HepG2 (cell line): ENCODE measurements around the gene PRKG1.

Experiments used
- GABPA ChIP-seq, 2 experiments: IDR thresholded peaks; 2 replicates each; pipeline ENCODE4 v1.6.1; 2011 to 2016; ENCODE audit warnings: low read depth in 2 of 2, low read length in 1 of 2, missing biosample characterization in 1 of 2, missing genetic modification characterization in 1 of 2
- GABPB1 ChIP-seq: IDR thresholded peaks from 2 replicates; pipeline ENCODE4 v1.6.1; 2016; ENCODE audit warnings: mild to moderate bottlenecking, missing genetic modification reagents, moderate library complexity, missing compliant biosample characterization
- KDM5A ChIP-seq: fragments of 200-600 bp; sonication (generic); IDR thresholded peaks from 2 replicates; pipeline ENCODE4 v1.7.0; 2018; ENCODE audit warnings: antibody characterized with exemption, mild to moderate bottlenecking, low read length, borderline replicate concordance
- PBX2 ChIP-seq: IDR thresholded peaks from 2 replicates; pipeline ENCODE4 v1.6.1; 2016; ENCODE audit warnings: control low read depth
- ZNF75D ChIP-seq: sonication (generic); formaldehyde crosslinking; IDR thresholded peaks from 2 replicates; pipeline ENCODE4 v1.8.1; 2023; ENCODE audit warnings: missing genetic modification reagents, mild to moderate bottlenecking, borderline replicate concordance
- ZNF788 ChIP-seq: sonication (generic); formaldehyde crosslinking; IDR thresholded peaks from 2 replicates; pipeline ENCODE4 v1.5.0; 2020; ENCODE audit warnings: mild to moderate bottlenecking, missing genetic modification reagents, borderline replicate concordance
- TF ChIP-seq, protein P1 (sequence below), 2 experiments: IDR thresholded peaks; 2 replicates each; pipeline ENCODE4 v1.6.1; 2011 to 2012; ENCODE audit warnings: low read length in 2 of 2, borderline replicate concordance in 1 of 2, low read depth in 1 of 2, mild to moderate bottlenecking in 1 of 2, moderate library complexity in 1 of 2

DNA sequence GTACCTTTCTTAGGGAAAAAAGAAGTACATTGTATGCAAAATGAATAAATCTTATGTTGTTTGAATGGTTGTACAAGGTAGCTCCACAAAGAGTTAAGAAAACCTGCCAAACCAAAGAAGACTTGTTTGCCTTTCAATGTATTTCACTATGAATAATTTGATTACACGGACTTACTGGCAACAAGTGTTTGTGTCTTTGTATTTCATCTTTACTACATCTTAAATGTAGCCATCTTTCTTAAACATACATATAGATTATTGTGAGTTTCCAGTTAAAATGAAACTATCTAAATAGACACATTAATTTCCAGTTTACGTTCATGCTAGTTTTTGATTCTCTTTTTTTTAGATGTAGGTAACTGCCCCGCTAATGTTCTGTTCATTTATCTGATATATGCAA lies 2.8 kb downstream of the PRKG1 start:
- TF ChIP-seq KDM5A, result no peak
- TF ChIP-seq GABPA (IDR thresholded peaks at IDR 0.05; ENCODE audit: low read depth, low read length), result no peak
- TF ChIP-seq GABPA (CRISPR knock-in tag; IDR thresholded peaks at IDR 0.05; ENCODE audit: low read depth), result no peak
- TF ChIP-seq ZNF75D (CRISPR knock-in tag), result no peak
- TF ChIP-seq, protein P1, sequence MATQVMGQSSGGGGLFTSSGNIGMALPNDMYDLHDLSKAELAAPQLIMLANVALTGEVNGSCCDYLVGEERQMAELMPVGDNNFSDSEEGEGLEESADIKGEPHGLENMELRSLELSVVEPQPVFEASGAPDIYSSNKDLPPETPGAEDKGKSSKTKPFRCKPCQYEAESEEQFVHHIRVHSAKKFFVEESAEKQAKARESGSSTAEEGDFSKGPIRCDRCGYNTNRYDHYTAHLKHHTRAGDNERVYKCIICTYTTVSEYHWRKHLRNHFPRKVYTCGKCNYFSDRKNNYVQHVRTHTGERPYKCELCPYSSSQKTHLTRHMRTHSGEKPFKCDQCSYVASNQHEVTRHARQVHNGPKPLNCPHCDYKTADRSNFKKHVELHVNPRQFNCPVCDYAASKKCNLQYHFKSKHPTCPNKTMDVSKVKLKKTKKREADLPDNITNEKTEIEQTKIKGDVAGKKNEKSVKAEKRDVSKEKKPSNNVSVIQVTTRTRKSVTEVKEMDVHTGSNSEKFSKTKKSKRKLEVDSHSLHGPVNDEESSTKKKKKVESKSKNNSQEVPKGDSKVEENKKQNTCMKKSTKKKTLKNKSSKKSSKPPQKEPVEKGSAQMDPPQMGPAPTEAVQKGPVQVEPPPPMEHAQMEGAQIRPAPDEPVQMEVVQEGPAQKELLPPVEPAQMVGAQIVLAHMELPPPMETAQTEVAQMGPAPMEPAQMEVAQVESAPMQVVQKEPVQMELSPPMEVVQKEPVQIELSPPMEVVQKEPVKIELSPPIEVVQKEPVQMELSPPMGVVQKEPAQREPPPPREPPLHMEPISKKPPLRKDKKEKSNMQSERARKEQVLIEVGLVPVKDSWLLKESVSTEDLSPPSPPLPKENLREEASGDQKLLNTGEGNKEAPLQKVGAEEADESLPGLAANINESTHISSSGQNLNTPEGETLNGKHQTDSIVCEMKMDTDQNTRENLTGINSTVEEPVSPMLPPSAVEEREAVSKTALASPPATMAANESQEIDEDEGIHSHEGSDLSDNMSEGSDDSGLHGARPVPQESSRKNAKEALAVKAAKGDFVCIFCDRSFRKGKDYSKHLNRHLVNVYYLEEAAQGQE (IDR thresholded peaks at IDR 0.05; ENCODE audit: borderline replicate concordance in 1 of 2, low read depth in 1 of 2, low read length in 2 of 2), result no peak
- TF ChIP-seq PBX2 (CRISPR knock-in tag), result no peak
- no peak for TF ChIP-seq GABPB1 (CRISPR knock-in tag)
- TF ChIP-seq ZNF788 (CRISPR knock-in tag), result no peak
